ENCODE data around the gene LRFN4.

LRFN4 gene

DNA sequence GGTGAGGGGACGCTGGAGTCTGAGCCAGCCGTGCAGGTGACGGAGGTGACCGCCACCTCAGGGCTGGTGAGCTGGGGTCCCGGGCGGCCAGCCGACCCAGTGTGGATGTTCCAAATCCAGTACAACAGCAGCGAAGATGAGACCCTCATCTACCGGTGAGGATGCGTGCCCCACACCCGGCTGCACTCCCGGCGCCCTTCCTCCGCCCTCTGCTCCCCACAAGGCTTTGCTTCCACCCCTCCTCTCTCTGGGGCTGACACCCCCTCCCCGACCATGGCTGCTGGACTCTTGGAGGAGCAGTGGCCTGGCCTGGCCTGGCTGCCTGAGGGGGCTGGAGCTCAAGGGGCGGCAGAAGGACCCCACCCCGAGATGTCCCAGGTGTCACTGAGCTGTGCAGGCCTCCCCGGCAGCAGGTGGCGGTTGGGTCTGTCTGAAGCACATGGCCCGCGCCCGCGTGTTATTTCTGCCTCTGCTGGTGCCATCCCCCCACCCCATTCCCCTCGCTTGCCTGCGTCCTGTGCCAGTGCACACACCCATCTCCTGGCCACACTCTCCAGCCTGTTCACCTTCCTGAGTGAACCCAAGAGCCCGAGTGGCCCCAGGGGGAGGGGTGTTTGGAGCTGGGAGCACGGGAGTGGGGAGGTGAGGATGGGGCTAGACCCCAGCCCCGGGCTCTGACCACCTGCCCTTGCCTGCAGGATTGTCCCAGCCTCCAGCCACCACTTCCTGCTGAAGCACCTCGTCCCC lies 2.2 kb downstream of the LRFN4 start:
- no peak for DNase-seq

DNA sequence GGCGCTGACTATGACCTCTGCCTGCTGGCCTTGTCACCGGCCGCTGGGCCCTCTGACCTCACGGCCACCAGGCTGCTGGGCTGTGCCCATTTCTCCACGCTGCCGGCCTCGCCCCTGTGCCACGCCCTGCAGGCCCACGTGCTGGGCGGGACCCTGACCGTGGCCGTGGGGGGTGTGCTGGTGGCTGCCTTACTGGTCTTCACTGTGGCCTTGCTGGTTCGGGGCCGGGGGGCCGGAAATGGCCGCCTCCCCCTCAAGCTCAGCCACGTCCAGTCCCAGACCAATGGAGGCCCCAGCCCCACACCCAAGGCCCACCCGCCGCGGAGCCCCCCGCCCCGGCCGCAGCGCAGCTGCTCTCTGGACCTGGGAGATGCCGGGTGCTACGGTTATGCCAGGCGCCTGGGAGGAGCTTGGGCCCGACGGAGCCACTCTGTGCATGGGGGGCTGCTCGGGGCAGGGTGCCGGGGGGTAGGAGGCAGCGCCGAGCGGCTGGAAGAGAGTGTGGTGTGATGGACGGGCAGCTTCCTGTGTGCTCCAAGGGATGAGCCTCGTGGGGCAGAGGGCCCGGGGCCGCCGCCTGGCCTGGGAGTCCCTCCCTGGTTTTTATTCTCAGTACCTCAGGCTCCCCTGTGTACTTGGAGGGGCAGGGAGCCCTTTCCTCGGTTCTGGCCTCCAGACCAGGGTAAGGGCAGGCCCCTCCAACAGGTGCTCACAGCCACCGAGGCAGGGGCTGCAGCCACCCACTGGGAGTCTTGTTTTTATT lies 3.0 kb downstream of the LRFN4 start:
- no peak for DNase-seq

DNA sequence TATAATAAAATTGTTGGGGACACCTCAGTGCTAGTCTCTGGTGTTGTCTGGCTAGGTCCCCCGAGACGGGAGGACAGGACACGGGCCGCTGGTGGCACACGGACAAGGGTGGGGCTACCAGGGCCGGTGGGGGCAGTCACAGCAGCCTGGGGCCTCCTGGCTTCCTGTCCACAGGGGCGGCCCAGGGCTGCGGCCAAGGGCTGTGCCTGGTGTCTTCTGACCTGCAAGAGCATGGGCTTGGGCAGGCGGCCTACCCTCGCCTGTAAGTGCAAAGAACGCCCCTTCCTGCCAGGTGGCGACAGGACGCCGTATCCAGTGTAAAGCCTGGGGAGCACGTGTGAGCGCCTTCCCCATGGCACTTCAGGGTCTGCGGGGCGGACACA lies 3.6 kb downstream of the LRFN4 start:
- DNase-seq, result no peak

DNA sequence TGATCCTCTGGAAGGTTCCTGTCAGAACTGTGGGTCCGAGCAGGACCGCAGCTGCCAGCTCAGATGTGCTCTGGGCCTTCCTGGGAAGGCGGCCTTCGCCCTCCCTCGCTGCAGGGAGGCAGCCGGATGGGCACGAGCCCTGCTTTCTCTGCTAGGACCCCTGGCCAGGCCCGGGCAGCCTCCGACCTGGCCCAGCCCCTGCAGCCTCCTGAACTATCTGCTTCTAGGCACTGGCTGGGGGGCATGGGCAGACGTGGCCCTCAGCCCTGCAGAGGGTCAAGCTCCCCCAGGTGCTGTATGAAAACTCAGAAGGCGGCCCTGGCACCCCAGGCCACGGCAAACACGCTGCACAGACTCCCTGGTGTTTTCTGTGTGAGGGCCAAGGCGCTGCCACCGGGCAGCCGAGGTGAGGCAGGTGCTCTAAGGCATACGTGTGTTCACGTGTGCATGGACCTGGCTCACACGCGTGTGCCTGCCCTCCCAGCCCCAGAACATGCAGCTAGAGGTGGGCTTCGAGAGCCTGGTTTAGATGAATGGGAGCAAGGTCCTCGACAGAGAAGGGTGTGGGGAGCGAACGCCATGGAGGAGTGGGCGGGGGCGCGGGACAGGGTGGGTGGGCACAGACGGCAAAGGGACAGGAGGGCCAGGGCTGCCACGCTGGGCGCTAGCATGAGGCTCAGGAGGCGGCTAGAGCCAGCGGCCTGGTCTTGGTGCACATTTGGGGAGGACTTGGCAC lies 4.3 kb downstream of the LRFN4 start:
- no peak for DNase-seq

DNA sequence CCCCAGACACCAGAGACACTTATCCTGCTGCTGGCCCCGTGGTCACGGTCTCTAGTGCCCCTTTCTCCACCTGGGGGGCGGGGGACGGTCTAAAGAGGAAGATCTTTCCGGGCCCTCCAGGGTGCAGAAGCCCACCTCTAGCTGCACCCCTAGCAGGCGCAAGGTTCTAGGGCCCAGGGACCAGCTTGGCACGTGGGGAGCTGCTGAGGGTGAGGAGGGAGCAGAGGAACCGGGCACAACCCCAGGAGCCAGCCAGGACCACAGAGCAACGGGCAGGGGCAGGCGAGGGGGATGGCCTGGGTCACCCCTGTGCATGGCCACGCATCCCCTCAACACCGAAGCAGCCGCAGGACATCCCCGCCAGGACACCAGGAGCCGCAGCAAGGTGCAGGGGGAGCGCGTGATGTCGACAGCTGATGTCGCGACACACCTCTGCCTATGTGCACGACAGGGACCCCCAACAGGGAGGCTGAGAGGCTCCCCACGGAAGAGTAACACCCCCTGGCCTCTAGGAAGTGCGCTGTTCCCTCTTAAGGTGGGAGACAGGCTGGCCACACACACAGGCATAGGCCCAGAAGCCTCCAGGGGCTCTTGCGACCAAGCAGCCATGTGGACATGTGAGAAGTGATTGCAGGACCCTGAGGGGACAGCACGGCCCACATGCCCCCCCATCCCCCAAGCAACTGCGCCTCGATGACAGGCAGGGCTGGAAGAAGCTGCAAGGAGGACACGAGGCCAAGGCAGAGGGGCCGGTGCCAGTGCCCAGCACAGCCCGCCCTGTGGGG lies 5.1 kb downstream of the LRFN4 start:
- no peak for DNase-seq

DNA sequence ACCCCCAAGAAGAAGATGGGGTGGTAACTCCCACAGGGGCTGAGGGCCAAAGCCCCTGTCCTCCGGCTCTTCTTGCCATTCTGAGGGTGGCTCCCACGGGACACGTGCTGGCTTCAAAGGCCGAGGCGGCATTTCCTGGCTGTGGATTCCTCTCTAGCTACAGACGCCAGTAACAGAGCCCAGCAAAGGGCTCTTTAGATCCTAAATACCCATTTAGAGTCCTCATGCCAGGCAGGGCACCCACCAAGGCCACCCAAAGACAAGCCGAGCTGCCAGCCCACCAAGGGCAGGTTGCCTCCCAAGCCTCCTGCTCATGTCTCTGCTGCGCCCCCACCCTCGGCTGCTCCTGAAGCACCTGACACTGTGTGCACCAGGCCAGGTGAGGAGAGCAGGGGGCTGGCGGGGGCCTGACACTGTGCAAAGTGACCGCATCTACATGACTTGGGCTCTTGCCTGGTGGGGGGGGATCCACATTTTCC lies 5.7 kb downstream of the LRFN4 start:
- DNase-seq, result no peak

DNA sequence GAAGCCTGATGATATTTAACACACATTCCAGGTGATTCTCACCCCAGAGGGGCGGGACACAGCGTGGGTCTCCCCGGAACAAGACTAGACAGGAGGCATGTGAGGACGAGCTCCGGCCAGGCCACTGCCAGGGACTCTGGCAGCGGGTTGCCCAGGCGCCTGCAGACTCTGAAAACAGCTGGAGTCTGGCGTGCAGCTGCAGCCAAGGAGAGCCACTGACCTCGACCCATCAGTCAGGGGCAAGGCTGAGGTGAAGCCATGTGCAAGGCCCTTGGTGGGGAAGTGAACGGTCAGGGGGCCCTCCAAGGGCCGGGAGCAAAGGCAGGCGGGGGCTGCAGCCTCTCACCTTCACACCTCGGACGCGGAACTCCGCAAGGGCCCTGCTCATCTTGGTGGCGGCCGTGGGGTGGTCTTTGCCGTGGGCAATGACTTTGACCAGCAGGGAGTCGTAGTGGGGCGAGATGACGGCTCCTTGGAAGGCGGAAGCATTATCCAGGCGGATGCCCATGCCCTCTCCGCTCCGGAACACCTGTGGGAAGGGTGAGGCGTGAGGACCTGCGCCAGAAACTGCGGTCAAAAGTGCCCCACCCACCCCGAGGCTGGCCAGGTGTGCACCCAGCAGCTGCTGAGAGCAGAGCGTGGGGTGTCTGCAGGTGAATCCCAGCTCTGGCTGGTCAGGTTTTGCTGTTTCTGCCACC lies 6.7 kb downstream of the LRFN4 start:
- no peak for DNase-seq

DNA sequence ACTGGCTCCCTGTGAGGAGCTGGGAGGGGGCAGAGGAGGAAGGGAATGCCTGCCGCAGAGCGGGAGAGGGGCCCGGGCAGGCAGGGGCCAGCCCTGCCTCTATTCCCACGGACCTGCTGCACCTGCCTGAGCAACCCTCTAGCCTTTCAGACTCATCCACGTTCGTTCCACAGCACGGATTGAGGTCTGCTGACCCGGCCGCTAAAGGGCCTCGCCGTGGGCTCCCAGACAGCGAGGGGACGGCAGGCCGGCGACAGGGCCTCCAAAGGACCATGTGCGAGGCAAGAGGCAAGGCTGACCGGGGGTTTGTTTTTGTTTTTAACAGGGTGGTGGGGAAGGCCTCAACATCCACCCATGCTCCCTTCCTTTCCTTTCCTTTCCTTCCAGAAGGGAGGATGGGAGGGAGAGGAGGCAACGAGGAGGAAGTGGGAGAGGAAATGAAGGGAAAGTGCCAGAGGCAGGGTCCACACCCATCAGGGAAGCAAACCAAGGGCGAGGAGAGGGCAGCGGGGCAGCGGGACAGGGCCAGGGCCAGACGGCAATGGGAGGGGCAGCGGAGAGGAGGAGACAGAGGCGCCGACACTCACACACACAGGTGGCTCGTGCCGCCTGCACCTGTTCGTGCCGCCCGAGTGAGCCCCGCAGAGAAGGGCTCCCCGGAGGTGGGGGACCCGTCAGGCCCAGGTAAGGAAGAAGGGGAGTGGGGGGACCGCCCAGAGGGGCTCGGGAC lies 7.5 kb downstream of the LRFN4 start:
- DNase-seq, result no peak

DNA sequence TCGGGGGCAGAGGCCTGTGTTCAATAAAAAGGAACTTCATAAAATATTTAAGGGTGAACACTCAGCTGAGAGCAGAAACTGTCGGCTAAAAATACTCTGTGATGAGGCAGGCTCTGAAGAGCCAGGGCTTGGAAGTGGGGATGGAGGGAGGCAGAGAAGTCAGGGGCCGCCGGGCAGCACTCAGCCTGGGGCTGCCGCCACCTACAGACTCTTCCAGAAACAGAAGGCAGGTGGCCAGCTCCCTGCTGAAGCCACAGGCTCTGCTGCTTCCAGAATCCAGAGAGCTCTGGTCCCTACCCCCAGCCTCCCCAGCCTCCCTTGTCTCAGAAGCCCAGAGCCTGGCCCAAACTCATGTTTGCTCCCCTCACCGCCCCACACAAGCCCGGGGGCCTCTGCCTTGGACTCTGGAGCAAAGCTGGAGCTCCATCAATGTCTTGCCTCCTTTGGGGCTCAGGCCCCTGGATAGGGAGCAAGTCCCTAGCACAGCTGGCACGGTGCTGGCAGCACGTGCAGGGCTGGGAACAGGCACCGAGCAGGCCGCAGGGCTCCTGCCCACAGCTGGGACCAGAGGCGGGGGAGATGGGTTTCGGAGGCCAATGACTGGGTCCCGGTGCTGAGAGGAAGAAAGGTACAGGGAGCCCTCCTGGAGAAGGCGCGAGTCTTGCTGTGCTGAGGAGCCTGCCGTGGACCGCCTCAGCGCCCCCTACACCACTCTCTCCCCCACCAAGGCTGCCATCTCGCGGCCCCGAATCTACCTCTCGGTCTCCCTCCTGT lies 8.2 kb downstream of the LRFN4 start:
- peak; percentile 11 for DNase-seq

DNA sequence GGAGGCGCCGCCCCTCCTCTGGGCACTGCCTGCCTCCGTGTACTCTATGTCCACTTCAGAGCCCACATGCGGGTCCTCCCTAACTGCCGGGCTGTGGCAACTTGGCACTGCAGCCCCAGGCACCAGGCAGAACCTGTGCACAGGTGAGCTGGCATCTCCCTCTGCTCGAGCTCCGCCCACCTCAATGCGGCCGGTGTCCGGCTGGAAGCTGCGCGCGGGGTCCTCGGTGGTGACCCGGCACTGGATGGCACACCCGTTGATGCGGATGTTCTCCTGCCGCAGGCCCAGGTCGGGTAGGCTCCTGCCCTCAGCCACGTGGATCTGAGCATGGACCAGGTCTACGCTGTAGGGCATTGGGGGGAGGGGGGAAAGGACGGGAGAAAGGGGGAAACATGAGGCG lies 9.1 kb downstream of the LRFN4 start:
- DNase-seq, result no peak

DNA sequence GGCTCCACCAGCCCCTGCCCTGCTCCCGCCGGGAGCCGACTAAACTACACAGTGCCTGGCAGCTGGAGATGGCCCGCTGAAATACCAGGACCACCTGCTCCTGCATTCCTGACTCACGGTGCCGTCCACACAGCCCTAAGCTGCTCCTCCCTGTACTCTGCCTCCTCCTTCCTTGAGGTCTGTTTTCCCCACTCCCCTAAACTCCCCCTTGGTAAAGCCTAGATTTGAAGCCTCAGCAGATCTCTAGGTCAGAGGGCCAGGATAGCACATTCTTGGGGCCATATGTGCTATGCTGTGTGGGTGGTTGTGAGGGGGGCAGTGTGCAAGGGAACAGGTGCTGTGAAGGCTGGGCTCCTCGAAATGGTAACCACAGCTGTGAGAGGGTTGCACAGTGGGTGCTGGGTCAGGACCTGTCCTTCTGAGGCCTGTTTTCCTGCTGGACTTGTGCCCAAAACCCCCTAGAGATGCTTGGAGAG lies 9.7 kb downstream of the LRFN4 start:
- no peak for DNase-seq

DNA sequence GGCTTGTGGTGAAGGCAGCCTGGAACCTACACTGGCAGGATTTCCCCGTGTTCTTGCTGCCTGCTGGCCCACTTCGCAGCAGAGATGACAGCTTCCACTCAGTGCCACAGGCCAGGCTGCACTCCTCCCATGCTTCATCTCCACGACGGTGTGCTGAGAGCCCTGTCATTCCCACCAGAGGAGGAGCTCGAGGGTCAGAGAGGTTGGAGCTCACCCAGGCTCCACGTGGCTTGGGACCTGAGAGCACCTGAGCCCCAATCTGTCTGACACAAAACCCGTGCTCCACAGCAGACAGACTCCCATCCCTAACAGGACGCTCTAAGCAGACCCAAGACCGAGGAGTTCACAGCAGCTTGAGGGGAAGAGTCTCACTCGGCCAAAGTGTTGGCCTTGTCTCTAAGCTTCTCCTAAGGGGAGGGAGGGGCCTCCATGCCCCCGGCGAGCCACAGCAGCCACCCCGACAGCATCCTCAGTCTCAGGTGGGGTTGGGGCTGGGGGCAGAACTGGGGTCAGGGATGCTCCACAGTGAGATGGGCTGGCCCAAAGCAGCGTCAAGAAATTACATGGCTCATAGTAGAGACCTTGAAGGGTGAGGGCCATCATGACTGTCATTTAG lies 10.7 kb downstream of the LRFN4 start:
- DNase-seq, result no peak

DNA sequence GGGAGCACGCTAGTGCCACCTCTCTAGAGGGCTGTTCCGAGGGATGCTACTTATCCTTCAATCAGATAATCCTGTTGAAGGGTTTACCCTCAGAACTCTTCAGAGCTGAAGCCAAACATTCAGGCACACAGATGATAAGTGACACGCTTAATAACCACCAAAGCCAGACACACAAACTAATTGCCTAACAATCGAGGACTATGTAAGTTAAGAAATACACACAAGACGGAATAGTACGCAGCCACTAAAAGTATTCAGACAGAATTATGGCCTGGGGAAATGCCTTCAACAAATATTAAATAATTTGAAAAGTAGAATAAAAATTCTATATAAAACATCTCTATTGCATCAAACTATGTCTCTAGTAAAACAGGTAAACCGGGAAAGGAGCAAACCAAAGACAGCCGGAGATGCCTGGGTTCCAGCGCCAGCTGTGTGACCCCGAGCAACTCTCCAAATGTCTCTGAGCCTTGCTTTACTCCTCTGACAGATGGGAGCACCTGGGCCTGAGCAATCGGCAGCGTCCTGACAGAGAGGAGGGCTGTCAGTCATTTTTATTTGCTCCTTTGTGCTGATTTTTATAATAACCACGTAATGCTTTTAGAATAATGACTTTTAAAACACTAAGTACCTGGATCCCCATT lies 11.3 kb downstream of the LRFN4 start:
- DNase-seq, result no peak

DNA sequence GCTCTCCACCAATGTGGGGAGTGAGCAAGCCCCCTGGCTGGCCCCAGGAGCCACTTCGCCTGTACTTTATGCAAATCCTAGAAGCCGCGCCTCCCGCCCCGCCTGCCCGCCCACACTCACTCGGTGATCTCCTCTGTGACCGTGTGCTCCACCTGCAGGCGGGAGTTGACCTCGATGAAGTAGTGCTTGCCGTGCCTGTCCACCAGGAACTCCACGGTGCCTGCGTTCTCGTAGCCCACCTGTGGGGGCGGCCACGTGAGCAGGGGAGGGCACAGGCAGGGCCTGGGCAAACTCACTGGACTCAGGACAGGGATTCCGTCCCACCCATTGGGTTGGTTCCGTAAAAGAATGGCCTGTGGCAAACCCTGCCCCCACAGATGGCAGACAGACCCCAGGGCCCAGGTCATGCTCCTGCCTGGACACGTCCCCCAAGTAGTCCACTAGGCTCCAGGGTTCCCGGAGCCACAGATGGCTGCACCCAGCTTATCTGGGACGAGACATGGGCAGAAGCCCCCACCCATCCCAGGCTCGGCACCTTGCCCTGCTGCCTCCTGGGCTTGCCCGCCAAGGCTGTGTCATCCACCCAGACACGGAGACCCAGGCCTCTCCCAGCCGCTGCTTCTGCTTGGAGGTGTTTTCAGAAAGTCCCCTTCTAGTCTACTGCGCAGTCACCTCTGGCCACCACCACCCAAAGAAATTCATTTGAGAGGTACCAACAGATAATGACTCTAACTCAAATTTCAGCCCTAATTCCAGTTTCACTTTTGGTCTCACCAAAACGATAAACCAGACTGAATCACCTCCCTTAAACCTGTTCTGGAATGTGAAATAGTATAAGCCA lies 12.1 kb downstream of the LRFN4 start:
- DNase-seq, result no peak

DNA sequence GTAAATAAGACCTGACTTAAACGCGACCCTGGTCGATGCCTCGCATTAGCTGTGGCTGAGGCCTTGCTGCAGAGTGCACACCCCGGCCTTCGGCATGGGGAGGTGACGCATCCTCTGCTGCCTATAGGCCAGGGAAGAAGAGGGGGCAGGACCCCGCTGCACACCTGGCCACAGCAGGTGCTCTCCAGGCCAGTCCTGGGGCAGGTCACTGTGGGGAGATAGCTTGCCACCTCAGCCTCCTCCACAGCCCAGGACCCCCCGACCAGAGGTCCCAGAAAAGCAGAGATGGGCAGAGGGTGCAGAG lies 12.7 kb downstream of the LRFN4 start:
- DNase-seq, result no peak

DNA sequence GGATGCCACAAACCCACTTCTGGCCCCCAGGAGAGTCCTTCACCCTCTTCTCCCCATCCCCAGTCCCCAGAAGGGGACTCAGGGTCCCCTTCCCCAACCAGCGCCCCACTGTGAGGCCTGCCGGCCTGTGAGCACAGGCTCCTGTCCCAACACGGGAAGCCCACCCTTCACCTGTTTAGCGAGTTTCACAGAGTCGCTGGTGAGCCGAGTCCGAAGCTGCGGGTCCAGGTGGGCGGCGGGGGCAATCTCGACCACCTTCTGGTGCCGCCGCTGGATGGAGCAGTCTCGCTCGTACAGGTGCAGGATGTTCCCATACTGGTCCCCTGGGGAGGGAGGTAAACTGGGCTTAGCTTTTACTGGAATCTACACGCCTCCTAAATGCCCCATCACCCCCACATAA lies 13.3 kb downstream of the LRFN4 start:
- DNase-seq, result no peak

DNA sequence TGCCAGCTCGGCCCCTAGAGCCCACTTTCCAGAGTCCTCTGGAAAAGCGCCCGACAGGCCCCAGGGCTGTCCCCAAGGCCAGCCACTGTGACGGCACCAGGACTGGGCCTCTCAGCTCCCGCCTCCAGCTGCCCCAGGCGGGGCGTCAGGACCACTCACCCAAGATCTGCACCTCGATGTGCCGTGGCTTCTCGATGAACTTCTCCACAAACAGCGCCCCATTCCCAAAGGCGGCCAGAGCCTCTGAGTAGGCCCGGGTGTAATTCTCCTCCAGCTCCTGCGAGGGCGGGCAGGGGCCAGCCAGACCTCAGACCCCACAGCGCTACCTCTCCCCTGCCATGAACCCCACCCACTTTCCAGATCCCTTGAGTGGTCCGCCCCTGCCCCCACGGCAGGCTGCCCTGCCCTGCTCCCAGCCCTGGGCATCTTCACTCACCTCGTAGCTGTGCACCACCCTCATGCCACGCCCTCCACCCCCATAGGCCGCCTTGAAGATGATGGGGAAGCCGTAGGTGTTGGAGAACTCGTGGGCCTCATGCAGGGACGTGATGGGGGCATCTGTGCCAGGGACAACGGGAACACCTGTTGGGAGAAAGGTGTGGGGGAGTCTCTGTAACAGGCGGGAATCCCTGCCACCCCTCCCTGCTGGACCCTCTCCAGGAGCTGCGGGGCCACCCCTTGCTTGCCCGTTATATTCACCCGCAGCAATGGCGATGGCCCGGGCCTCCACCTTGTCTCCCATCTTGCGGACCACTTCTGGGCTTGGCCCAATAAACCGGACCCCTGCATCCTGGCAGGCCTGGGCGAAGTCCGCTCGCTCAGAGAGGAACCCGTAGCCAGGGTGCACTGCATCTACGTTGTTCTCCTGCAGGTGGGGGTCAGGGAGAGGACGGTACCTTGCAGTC lies 14.0 kb downstream of the LRFN4 start:
- DNase-seq, result no peak

DNA sequence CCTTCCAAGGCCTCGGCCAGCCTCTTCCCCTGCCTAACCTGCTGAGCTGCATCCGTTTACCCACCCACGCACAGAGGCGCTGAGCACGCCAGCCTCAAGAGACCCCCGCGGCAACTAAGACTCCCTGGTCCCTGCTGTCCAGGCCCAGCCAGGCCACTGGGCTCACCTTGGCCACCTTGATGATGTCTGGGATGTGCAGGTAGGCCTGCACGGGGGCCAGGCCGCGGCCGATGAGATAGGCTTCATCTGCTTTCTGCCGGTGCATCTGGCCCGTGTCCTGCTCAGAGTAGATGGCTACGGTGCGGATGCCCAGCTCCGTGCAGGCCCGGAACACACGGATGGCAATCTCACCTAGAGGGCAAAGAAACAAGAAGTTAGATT lies 14.6 kb downstream of the LRFN4 start:
- DNase-seq, result no peak

All from DMS153 (cell line).